Right atrium auricular region (tissue), 2 donors: ENCODE measurements around the gene THSD4. TPM values are rescaled to one million over a fixed set of nuclear protein-coding genes. Genes with fewer than 3 reads are reported as not detected.

ENCODE experiments used
- DNase-seq: peaks from one replicate; pipeline ENCODE4 v3.0.0-alpha.2; 2019; ENCODE audit warnings: low spot score
- H3K27ac ChIP-seq, 2 donors: fragments of 200-600 bp; sonication (generic); 1 replicate in 1 of 2; 2 replicates in 1 of 2; pipeline ENCODE4 v1.5.1; 2016 to 2019
- H3K27me3 ChIP-seq, 2 donors: fragments of 200-600 bp; sonication (generic); one replicate each; pipeline versions ENCODE4 v1.5.1 to v1.6.0; 2017 to 2019
- H3K36me3 ChIP-seq: fragments of 200-600 bp; sonication (generic); one replicate; pipeline ENCODE4 v1.5.1; 2016
- H3K4me1 ChIP-seq, 2 donors: fragments of 200-600 bp; sonication (generic); one replicate each; pipeline versions ENCODE4 v1.5.1 to v1.6.0; 2017 to 2019
- H3K4me3 ChIP-seq, 2 donors: fragments of 200-600 bp; sonication (generic); 1 replicate in 1 of 2; 2 replicates in 1 of 2; pipeline ENCODE4 v1.5.1; 2017 to 2019; ENCODE audit warnings: mild to moderate bottlenecking in 1 of 2, moderate library complexity in 1 of 2
- H3K9me3 ChIP-seq, 2 donors: fragments of 200-600 bp; sonication (generic); one replicate each; pipeline ENCODE4 v1.5.1; 2019
- total RNA-seq, 2 donors: library from RNA; depleted of rRNA; stranded (reverse); fragments of >200 nt; gene quantifications; one replicate each; pipeline ENCODE4 v1.1.0, GENCODE V29; 2016
- TF ChIP-seq, protein P1 (sequence below), 2 donors: fragments of 200-600 bp; sonication (generic); IDR thresholded peaks; one replicate each; pipeline ENCODE4 v1.5.1; 2019; ENCODE audit warnings: antibody characterized with exemption in 2 of 2

THSD4 gene
- total RNA-seq, 2 donors from 2014 or later = 41.2 to 85.3 TPM

DNA sequence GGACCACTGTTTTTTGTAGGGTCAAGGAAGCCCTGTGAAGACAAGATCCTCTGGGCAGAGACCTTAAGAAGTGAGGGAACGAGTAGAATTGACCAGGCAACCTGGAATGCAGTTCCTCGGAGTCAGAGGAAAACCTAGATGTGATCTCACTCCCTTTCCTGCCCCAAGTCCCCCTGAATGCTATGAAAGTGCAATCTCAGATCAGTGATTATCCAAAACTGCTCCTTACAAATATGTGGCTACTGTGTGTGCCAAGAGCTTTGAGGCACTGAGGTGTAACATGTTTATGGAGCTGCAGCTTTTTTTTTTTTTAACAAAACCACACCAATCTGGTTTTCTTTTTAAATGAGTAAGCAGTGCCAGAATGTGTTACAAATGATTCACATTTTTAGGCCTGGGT is 35.8 kb downstream of the THSD4 start:
- peak overlapping the region; percentile 85 to 86 for H3K27ac ChIP-seq
- peaks cover 0 to 72% of the 10 kb centered on the region in 2 donors for H3K4me1 ChIP-seq
- TF ChIP-seq, protein P1, sequence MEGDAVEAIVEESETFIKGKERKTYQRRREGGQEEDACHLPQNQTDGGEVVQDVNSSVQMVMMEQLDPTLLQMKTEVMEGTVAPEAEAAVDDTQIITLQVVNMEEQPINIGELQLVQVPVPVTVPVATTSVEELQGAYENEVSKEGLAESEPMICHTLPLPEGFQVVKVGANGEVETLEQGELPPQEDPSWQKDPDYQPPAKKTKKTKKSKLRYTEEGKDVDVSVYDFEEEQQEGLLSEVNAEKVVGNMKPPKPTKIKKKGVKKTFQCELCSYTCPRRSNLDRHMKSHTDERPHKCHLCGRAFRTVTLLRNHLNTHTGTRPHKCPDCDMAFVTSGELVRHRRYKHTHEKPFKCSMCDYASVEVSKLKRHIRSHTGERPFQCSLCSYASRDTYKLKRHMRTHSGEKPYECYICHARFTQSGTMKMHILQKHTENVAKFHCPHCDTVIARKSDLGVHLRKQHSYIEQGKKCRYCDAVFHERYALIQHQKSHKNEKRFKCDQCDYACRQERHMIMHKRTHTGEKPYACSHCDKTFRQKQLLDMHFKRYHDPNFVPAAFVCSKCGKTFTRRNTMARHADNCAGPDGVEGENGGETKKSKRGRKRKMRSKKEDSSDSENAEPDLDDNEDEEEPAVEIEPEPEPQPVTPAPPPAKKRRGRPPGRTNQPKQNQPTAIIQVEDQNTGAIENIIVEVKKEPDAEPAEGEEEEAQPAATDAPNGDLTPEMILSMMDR (IDR thresholded peaks at IDR 0.05) = no peak

GRCh38 chr15:71152542-71152941 is 37.3 kb downstream of the THSD4 start:
- Histone ChIP-seq H3K4me1 (peaks cover 0 to 59% of the 10 kb centered on the region in 2 donors), H3K27me3 (no peaks in the 10 kb centered on the region), H3K4me3 (no peak overlapping the region), H3K9me3 (no peaks in the 10 kb centered on the region), H3K36me3 (no peaks in the 10 kb centered on the region), H3K27ac (peak overlapping the region; percentile 85 to 86)
- TF ChIP-seq, protein P1 (IDR thresholded peaks at IDR 0.05) = no peak
- DNase-seq = no peak

More for the DNA sequence above, 35.8 kb downstream of the THSD4 start:
- no peaks in the 10 kb centered on the region for H3K27me3 ChIP-seq
- no peak for DNase-seq
- H3K4me3 ChIP-seq = no peak overlapping the region
- no peaks in the 10 kb centered on the region for H3K9me3 ChIP-seq
- H3K36me3 ChIP-seq = no peaks in the 10 kb centered on the region

DNA sequence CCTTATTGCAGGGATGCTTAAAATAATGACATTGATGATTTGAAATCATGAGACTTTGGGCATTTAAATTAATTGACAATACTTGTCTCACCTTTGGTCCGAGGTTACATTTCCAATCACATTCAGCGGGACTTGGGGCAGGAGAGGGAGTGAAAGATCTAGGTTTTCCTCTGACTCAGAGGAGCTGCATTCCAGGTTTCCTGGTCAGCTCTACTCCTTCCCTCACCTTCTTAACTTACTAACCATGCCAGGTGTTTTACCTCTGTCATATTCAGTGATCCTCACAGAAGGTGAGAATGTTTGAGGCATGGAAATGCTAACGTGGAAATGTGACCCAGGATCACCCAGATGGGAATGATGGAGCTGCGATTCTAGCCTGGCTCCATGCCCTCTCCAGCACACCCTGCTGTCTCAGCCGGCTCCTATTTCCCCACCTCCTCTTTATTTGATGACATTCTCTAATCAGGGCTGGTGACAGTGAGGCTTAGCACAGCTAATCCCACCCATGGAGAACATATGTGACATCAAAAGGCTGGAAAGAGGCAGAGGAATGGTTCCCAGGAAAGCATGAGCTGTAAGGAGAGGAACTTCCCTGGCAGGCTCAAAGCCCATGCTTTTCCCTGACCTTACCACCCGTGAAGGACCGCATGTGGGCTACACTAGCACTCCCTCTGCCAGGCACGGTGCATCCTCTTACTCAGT is 38.7 kb downstream of the THSD4 start:
- peaks cover 0 to 49% of the 10 kb centered on the region in 2 donors for H3K4me1 ChIP-seq
- no peak for DNase-seq
- H3K36me3 ChIP-seq = no peaks in the 10 kb centered on the region
- TF ChIP-seq, protein P1 (IDR thresholded peaks at IDR 0.05) = no peak
- H3K27ac ChIP-seq = peak overlapping the region; percentile 85 to 86
- H3K4me3 ChIP-seq = no peak overlapping the region
- H3K9me3 ChIP-seq = no peaks in the 10 kb centered on the region
- no peaks in the 10 kb centered on the region for H3K27me3 ChIP-seq

DNA sequence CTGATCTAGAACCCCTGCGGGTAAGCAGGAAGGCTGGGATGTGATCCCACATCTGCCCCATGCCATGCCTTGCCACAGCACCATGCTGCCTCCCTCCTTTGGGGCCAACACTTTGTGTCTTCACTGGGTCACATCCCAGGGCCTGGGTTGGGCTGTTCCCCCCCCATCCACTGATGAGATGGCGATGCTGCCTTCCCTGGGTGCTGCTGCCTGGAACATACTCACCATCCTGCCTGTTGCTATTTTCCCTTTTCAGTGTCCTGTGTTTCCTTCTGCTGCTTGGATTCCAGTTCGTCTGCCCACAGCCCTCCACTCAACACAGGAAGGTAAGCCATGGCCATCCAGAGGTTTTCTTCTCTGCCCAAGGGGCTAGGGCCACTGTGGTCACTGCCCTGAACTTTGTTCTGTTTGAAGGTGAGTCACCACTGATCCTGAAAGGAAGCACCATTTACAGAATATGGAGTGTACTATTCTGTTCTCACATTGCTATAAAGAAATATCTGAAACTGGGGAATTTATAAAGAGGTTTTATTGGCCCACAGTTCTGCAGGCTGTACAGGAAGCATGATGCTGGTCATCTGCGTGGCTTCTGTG is 39.4 kb downstream of the THSD4 start:
- Histone ChIP-seq H3K9me3 (no peaks in the 10 kb centered on the region), H3K27ac (peak overlapping the region; percentile 85 to 86), H3K4me1 (peaks cover 0 to 41% of the 10 kb centered on the region in 2 donors), H3K4me3 (no peak overlapping the region), H3K36me3 (no peaks in the 10 kb centered on the region), H3K27me3 (no peaks in the 10 kb centered on the region)
- TF ChIP-seq, protein P1 (IDR thresholded peaks at IDR 0.05) = no peak
- no peak for DNase-seq

DNA sequence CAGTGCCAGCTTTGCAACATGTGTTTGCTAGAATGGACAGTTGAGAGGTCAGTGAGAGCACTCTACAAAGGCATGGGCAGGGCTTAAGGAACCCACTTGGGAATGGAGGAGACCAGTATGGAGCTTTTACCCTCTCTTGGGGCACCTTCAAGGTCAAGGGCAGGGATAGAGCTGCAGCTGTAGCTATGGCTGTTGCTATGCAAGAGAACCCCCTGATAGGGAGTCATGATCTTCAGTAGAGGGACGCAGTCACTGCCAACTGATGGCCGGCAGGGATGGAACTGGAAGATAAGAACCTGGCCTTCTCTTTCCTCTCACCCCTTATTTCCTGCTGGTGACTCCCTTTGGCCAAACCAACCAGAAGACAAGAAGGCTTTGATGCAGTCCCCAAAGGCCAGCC is 40.3 kb downstream of the THSD4 start:
- Histone ChIP-seq H3K4me1 (peaks cover 0 to 33% of the 10 kb centered on the region in 2 donors), H3K4me3 (no peak overlapping the region), H3K27me3 (no peaks in the 10 kb centered on the region), H3K27ac (peak overlapping the region; percentile 85 to 86), H3K9me3 (no peaks in the 10 kb centered on the region), H3K36me3 (no peaks in the 10 kb centered on the region)
- DNase-seq = no peak
- TF ChIP-seq, protein P1 (IDR thresholded peaks at IDR 0.05) = no peak
